Measurements from ENCODE around the gene YDJC.
"Not testable (repeated sequence)": the region's sequence is repeated elsewhere in the genome, so short reads cannot be mapped to it uniquely, and the experiment has no call there.

The YDJC gene

GRCh38 chr22:21631025-21631424 is 1.2 kb upstream of the YDJC start:
- DNase-seq, result no peak

- DNase-seq, result no peak
Observed at GRCh38 chr22:21628386-21629254, 1.2 kb downstream of the YDJC start.

GRCh38 chr22:21626735-21627469 is 2.9 kb downstream of the YDJC start:
- no peak for DNase-seq

GRCh38 chr22:21626073-21626734 is 3.6 kb downstream of the YDJC start:
- no peak for DNase-seq

GRCh38 chr22:21624880-21625791 is 4.7 kb downstream of the YDJC start:
- no peak for DNase-seq

- peak; percentile 50 for DNase-seq
Observed at GRCh38 chr22:21624120-21624879, 5.5 kb downstream of the YDJC start.

- DNase-seq, result no peak
Observed at GRCh38 chr22:21623648-21623970, 6.2 kb downstream of the YDJC start.

- no peak for DNase-seq
Observed at GRCh38 chr22:21622919-21623647, 6.7 kb downstream of the YDJC start.

GRCh38 chr22:21622011-21622918 is 7.6 kb downstream of the YDJC start:
- DNase-seq, result no peak

GRCh38 chr22:21621025-21621424 is 8.8 kb downstream of the YDJC start:
- no peak for DNase-seq

GRCh38 chr22:21617337-21617736 is 12.5 kb downstream of the YDJC start:
- not testable (repeated sequence) for DNase-seq

GRCh38 chr22:21615731-21616130 is 14.1 kb downstream of the YDJC start:
- DNase-seq, result no peak

GRCh38 chr22:21613553-21614233 is 16.1 kb downstream of the YDJC start:
- DNase-seq, result no peak

GRCh38 chr22:21612858-21613257 is 17.0 kb downstream of the YDJC start:
- no peak for DNase-seq

- DNase-seq, result no peak
Observed at GRCh38 chr22:21611210-21611977, 18.4 kb downstream of the YDJC start.

- not testable (repeated sequence) for DNase-seq
Observed at GRCh38 chr22:21609556-21610157, 20.2 kb downstream of the YDJC start.

GRCh38 chr22:21606775-21607174 is 23.0 kb downstream of the YDJC start:
- no peak for DNase-seq

GRCh38 chr22:21605887-21606564 is 23.8 kb downstream of the YDJC start:
- no peak for DNase-seq

Measured in activated CD4-positive, alpha-beta T cell treated with anti-CD3 and anti-CD28 coated beads, Interleukin-10, Interleukin-2, amounts not matched to agents 100 ng/mL and 50 ng/mL, durations not matched to agents 16 hours and 8 hours (primary cell).